Fibroblast of lung (primary cell): ENCODE measurements around the gene RNF167. TPM values are rescaled to one million over a fixed set of nuclear protein-coding genes. Genes with fewer than 3 reads are reported as not detected.

Experiments used
- DNase-seq, 2 donors: peaks; one replicate each; pipeline versions ENCODE4 v3.0.0 to v3.0.0-alpha.2; 2010; ENCODE audit warnings: low read depth in 2 of 2
- H2AFZ ChIP-seq: 2 replicates; pipeline ENCODE4 v1.5.1; 2012; ENCODE audit warnings: low read length, control low read depth, inconsistent platforms
- H3K27ac ChIP-seq: 2 replicates; pipeline ENCODE4 v1.5.1; 2011; ENCODE audit warnings: low read length, control low read depth; ENCODE audit not compliant: insufficient read depth
- H3K27me3 ChIP-seq: 2 replicates; pipeline ENCODE4 v1.5.1; 2011; ENCODE audit warnings: mild to moderate bottlenecking, low read length; ENCODE audit not compliant: control insufficient read depth, insufficient read depth
- H3K36me3 ChIP-seq: 2 replicates; pipeline ENCODE4 v1.5.1; 2011; ENCODE audit warnings: low read length; ENCODE audit not compliant: control insufficient read depth, insufficient read depth
- H3K4me1 ChIP-seq: 2 replicates; pipeline ENCODE4 v1.5.1; 2011; ENCODE audit warnings: low read length; ENCODE audit not compliant: control insufficient read depth, insufficient read depth; ENCODE audit errors: extremely low read depth
- H3K4me2 ChIP-seq: 2 replicates; pipeline ENCODE4 v1.5.1; 2011; ENCODE audit warnings: low read length, control low read depth; ENCODE audit not compliant: insufficient read depth; ENCODE audit errors: extremely low read depth
- H3K4me3 ChIP-seq, 4 experiments: fragments of 200-600 bp in 1 of 4; sonication (generic) in 1 of 4; replicated peaks in 1 of 4; 2 replicates each; pipeline ENCODE4 v1.5.1; 2011 to 2016; ENCODE audit warnings: low read length in 4 of 4, low read depth in 3 of 4, mild to moderate bottlenecking in 3 of 4, control low read depth in 2 of 4, inconsistent platforms in 1 of 4, mixed read lengths in 1 of 4; ENCODE audit not compliant: insufficient read depth in 1 of 4; ENCODE audit errors: control extremely low read depth in 1 of 4
- H3K79me2 ChIP-seq: 2 replicates; pipeline ENCODE4 v1.5.1; 2012; ENCODE audit warnings: mild to moderate bottlenecking, low read length, inconsistent platforms; ENCODE audit not compliant: control insufficient read depth, insufficient read depth
- H3K9ac ChIP-seq: 2 replicates; pipeline ENCODE4 v1.5.1; 2011; ENCODE audit warnings: mild to moderate bottlenecking, low read length, control low read depth; ENCODE audit not compliant: insufficient read depth
- H3K9me3 ChIP-seq: 2 replicates; pipeline ENCODE4 v1.5.1; 2012; ENCODE audit warnings: low read depth, low read length; ENCODE audit not compliant: control insufficient read depth, insufficient read depth
- H4K20me1 ChIP-seq: 2 replicates; pipeline ENCODE4 v1.5.1; 2011; ENCODE audit warnings: low read length; ENCODE audit not compliant: control insufficient read depth, insufficient read depth; ENCODE audit errors: extremely low read depth
- CTCF ChIP-seq, 2 donors: IDR thresholded peaks in 1 of 2; conservative IDR thresholded peaks in 1 of 2; 1 replicate in 1 of 2; 2 replicates in 1 of 2; pipeline ENCODE4 v1.5.1; 2011 to 2012; ENCODE audit warnings: low read length in 2 of 2, control low read depth in 1 of 2, inconsistent platforms in 1 of 2, low read depth in 1 of 2, mild to moderate bottlenecking in 1 of 2
- EZH2 ChIP-seq: IDR thresholded peaks from 2 replicates; pipeline ENCODE4 v1.5.1; 2012; ENCODE audit warnings: low read length, control low read depth, mild to moderate bottlenecking; ENCODE audit errors: missing control alignments
- polyA plus RNA-seq, 2 donors: library from polyadenylated mRNA; depleted of rRNA in 1 of 2; stranded (reverse) in 1 of 2; unstranded in 1 of 2; fragments of >200 nt; gene quantifications; 2 replicates each; pipeline ENCODE4 v1.2.1, GENCODE V29; 2011 to 2012; ENCODE audit warnings: missing spikeins in 1 of 2
- total RNA-seq: library from RNA; depleted of rRNA; stranded (reverse); fragments of >200 nt; gene quantifications from 2 replicates; pipeline ENCODE4 v1.2.1, GENCODE V29; 2014

The RNF167 gene
- total and polyA plus RNA-seq, 2 donors (not counting 1 experiment from before 2014, with no cell fraction given) = 22.8 to 52.6 TPM

- Histone ChIP-seq H3K27ac (no peak overlapping the region), H2AFZ (no peak overlapping the region), H3K4me2 (no peak overlapping the region), H3K27me3 (no peaks in the 10 kb centered on the region), H4K20me1 (no peaks in the 10 kb centered on the region), H3K4me3 (no peak overlapping the region), H3K79me2 (no peaks in the 10 kb centered on the region), H3K36me3 (peaks cover 35% of the 10 kb centered on the region), H3K9me3 (no peaks in the 10 kb centered on the region), H3K4me1 (no peaks in the 10 kb centered on the region), H3K9ac (no peak overlapping the region)
- TF ChIP-seq EZH2 (no peak), CTCF (conservative IDR thresholded peaks at IDR 0.05 in 1 of 2, IDR thresholded peaks at IDR 0.05 in 1 of 2; ENCODE audit: low read depth in 1 of 2, low read length in 2 of 2) (no peak)
- DNase-seq = no peak
Measured at GRCh38 chr17:4892499-4893221, 47.4 kb upstream of the RNF167 start.

GRCh38 chr17:4893272-4893671 is 46.8 kb upstream of the RNF167 start:
- H3K4me2 ChIP-seq = no peak overlapping the region
- H3K4me1 ChIP-seq = no peaks in the 10 kb centered on the region
- H4K20me1 ChIP-seq = no peaks in the 10 kb centered on the region
- peaks cover 34% of the 10 kb centered on the region for H3K36me3 ChIP-seq
- no peak overlapping the region for H2AFZ ChIP-seq
- H3K79me2 ChIP-seq = no peaks in the 10 kb centered on the region
- no peak for DNase-seq
- no peak overlapping the region for H3K9ac ChIP-seq
- H3K9me3 ChIP-seq = no peaks in the 10 kb centered on the region
- no peaks in the 10 kb centered on the region for H3K27me3 ChIP-seq
- no peak overlapping the region for H3K4me3 ChIP-seq
- no peak for TF ChIP-seq EZH2
- TF ChIP-seq CTCF (conservative IDR thresholded peaks at IDR 0.05 in 1 of 2, IDR thresholded peaks at IDR 0.05 in 1 of 2; ENCODE audit: low read depth in 1 of 2, low read length in 2 of 2) = no peak
- no peak overlapping the region for H3K27ac ChIP-seq

GRCh38 chr17:4893721-4894560 is 46.1 kb upstream of the RNF167 start:
- Histone ChIP-seq H3K36me3 (peaks cover 33% of the 10 kb centered on the region), H3K9me3 (no peaks in the 10 kb centered on the region), H3K9ac (no peak overlapping the region), H3K27me3 (no peaks in the 10 kb centered on the region), H3K4me2 (no peak overlapping the region), H3K4me3 (no peak overlapping the region), H3K4me1 (no peaks in the 10 kb centered on the region), H3K79me2 (no peaks in the 10 kb centered on the region), H3K27ac (no peak overlapping the region), H4K20me1 (no peaks in the 10 kb centered on the region), H2AFZ (no peak overlapping the region)
- no peak for DNase-seq
- no peak for TF ChIP-seq EZH2
- no peak for TF ChIP-seq CTCF (conservative IDR thresholded peaks at IDR 0.05 in 1 of 2, IDR thresholded peaks at IDR 0.05 in 1 of 2; ENCODE audit: low read depth in 1 of 2, low read length in 2 of 2)
